K562 (cell line): ENCODE results near the gene PPIH. TPM values are rescaled to one million over a fixed set of nuclear protein-coding genes. Genes with fewer than 3 reads are reported as not detected.
A peak's percentile ranks its signal among the peaks of the same experiment; 100 is the strongest.

ENCODE experiments used
- CBX8 ChIP-seq: fragments of 200-600 bp; sonication (generic); IDR thresholded peaks from 2 replicates; pipeline ENCODE4 v1.6.1; 2012; ENCODE audit warnings: borderline replicate concordance, mixed run types, low read depth, mild to moderate bottlenecking, moderate library complexity, mixed read lengths, low read length, control low read depth, inconsistent platforms; ENCODE audit not compliant: poor library complexity, severe bottlenecking; ENCODE audit errors: extremely low read depth
- COPS2 ChIP-seq: fragments of 450-650 bp; conservative IDR thresholded peaks from 2 replicates; pipeline ENCODE4 v1.6.1; 2016; ENCODE audit warnings: mild to moderate bottlenecking, moderate library complexity
- CREM ChIP-seq: IDR thresholded peaks from 2 replicates; pipeline ENCODE4 v1.6.1; 2014; ENCODE audit warnings: antibody characterized with exemption, low read depth
- ELF2 ChIP-seq: fragments of 250-450 bp; sonication (Bioruptor Pico); IDR thresholded peaks from 2 replicates; pipeline ENCODE4 v1.5.0; 2021; ENCODE audit warnings: mild to moderate bottlenecking
- FOXK2 ChIP-seq, 2 experiments: fragments of 450-650 bp; IDR thresholded peaks in 1 of 2; conservative IDR thresholded peaks in 1 of 2; 2 replicates each; pipeline ENCODE4 v1.6.1; 2016; ENCODE audit warnings: low read depth in 2 of 2, mild to moderate bottlenecking in 1 of 2
- FOXP1 ChIP-seq: sonication (generic); formaldehyde crosslinking; IDR thresholded peaks from 2 replicates; pipeline ENCODE4 v1.8.0; 2022; ENCODE audit warnings: mild to moderate bottlenecking, missing genetic modification reagents
- MBD1 ChIP-seq: fragments of 250-450 bp; sonication (Bioruptor Pico); IDR thresholded peaks from 2 replicates; pipeline ENCODE4 v1.8.0; 2022; ENCODE audit warnings: inconsistent platforms
- NR2C1 ChIP-seq, 2 experiments: fragments of 450-650 bp; IDR thresholded peaks; 2 replicates each; pipeline ENCODE4 v1.6.1; 2017; ENCODE audit warnings: mild to moderate bottlenecking in 2 of 2, antibody characterized with exemption in 1 of 2, inconsistent platforms in 1 of 2, missing compliant biosample characterization in 1 of 2, missing genetic modification characterization in 1 of 2
- RBM15 ChIP-seq: fragments of 200-400 bp; formaldehyde crosslinking; IDR thresholded peaks from 2 replicates; pipeline ENCODE4 v1.6.1; 2018; ENCODE audit warnings: mild to moderate bottlenecking, low read length, moderate library complexity; ENCODE audit not compliant: insufficient read depth
- RFX1 ChIP-seq: fragments of 450-650 bp; IDR thresholded peaks from 2 replicates; pipeline ENCODE4 v1.6.1; 2016; ENCODE audit warnings: mild to moderate bottlenecking, moderate library complexity
- TCF7 ChIP-seq: sonication (generic); IDR thresholded peaks from 2 replicates; pipeline ENCODE4 v1.6.1; 2016; ENCODE audit warnings: antibody characterized with exemption, borderline replicate concordance
- ZBED1 ChIP-seq: IDR thresholded peaks from 2 replicates; pipeline ENCODE4 v1.6.1; 2014
- ZNF212 ChIP-seq: fragments of 450-650 bp; formaldehyde crosslinking; IDR thresholded peaks from 2 replicates; pipeline ENCODE4 v1.4.0; 2020; ENCODE audit warnings: mild to moderate bottlenecking
- ZNF384 ChIP-seq: IDR thresholded peaks from 2 replicates; pipeline ENCODE4 v1.6.1; 2012; ENCODE audit warnings: low read depth, low read length, improper control_type of control experiment
- ZNF518B ChIP-seq: fragments of 250-450 bp; sonication (Bioruptor Pico); IDR thresholded peaks from 2 replicates; pipeline ENCODE4 v1.5.0; 2021; ENCODE audit warnings: mild to moderate bottlenecking, moderate library complexity
- ZNF584 ChIP-seq: fragments of 200-800 bp; sonication (Bioruptor generic); IDR thresholded peaks from 2 replicates; pipeline ENCODE4 v1.6.1; 2016; ENCODE audit warnings: low read depth, mild to moderate bottlenecking, missing genetic modification characterization, missing compliant biosample characterization
- ZNF77 ChIP-seq: fragments of 250-450 bp; sonication (Bioruptor Pico); IDR thresholded peaks from 2 replicates; pipeline ENCODE4 v1.5.0; 2020
- polyA plus RNA-seq, 8 experiments: library from polyadenylated mRNA; depleted of rRNA in 4 of 8; stranded (reverse) in 5 of 8; unstranded in 3 of 8; fragments of >200 nt; fragmentation: Nextera tagmentation in 2 of 8; fragmentation: Illumina TruSeq in 1 of 8; extraction: Ambion mirVana in 2 of 8; extraction: Trizol in 1 of 8; gene quantifications; 2 replicates each; pipeline versions ENCODE4 v1.2.1 to v1.2.3, GENCODE V29; 2011 to 2014; ENCODE audit warnings: inconsistent platforms in 1 of 8, missing spikeins in 1 of 8
- total RNA-seq, 7 experiments: library from RNA; depleted of rRNA in 6 of 7; stranded (reverse); fragments of >200 nt in 6 of 7; fragmentation: Illumina TruSeq in 2 of 7; extraction: Trizol in 2 of 7; gene quantifications; 2 replicates each; pipeline versions ENCODE4 v1.2.1 to v1.2.3, GENCODE V29; 2011 to 2021; ENCODE audit warnings: low replicate concordance in 1 of 7
- TF ChIP-seq, protein P1 (sequence below): fragments of 250-450 bp; sonication (Bioruptor Pico); IDR thresholded peaks from 2 replicates; pipeline ENCODE4 v1.5.0; 2020; ENCODE audit warnings: mild to moderate bottlenecking, borderline replicate concordance
- TF ChIP-seq, protein P2 (sequence below): fragments of 450-650 bp; IDR thresholded peaks from 2 replicates; pipeline ENCODE4 v1.6.1; 2014; ENCODE audit warnings: low read depth, mild to moderate bottlenecking, moderate library complexity, borderline replicate concordance
- TF ChIP-seq, protein P3 (sequence below): fragments of 250-450 bp; sonication (Bioruptor Pico); IDR thresholded peaks from 2 replicates; pipeline ENCODE4 v1.8.0; 2021; ENCODE audit warnings: borderline replicate concordance, mild to moderate bottlenecking, moderate library complexity; ENCODE audit not compliant: poor library complexity, severe bottlenecking

PPIH gene
- total and polyA plus RNA-seq, 9 of the 15 experiments (the other 6 are each of a cell fraction or from before 2014, with no cell fraction given) = 197 to 470 (median 277) TPM

DNA sequence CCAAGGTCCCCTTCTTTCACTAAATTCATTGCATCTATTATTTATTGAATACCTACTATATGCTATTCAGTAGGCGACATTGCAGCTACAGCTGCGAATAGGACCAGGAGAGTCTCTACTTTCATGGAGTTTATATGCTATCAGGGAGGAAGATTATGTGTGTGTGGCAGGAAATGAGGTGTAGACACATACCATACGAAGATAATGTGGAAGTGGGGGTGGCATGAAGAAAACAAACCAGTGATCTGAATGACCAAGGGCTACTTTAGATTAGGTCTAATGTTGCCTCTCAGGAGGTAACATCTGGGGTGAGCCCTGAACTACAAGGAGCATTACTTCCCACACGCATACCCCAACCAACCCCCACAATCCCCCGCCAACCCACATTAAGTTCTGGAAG lies 1.0 kb upstream of the PPIH start (continued):
- TF ChIP-seq ZNF518B (no peak), ZBED1 (no peak), FOXP1 (CRISPR knock-in tag) (no peak), NR2C1 (IDR thresholded peaks at IDR 0.05) (peak; percentile 34; the same call in 1 of the 2 replicates), NR2C1 (tag; IDR thresholded peaks at IDR 0.05) (no peak), FOXK2 (conservative IDR thresholded peaks at IDR 0.05 in 1 of 2, IDR thresholded peaks at IDR 0.05 in 1 of 2; ENCODE audit: low read depth in 2 of 2) (no peak), TCF7 (no peak), RBM15 (no peak), MBD1 (CRISPR knock-in tag) (no peak), COPS2 (no peak), CREM (0 out of 2 replicates have a peak, but pooled peaks have one; percentile 38), CBX8 (no peak), ZNF212 (CRISPR knock-in tag) (no peak), ZNF384 (no peak), ELF2 (CRISPR knock-in tag) (no peak), ZNF584 (no peak), RFX1 (no peak), ZNF77 (CRISPR knock-in tag) (no peak)
- TF ChIP-seq, protein P1, sequence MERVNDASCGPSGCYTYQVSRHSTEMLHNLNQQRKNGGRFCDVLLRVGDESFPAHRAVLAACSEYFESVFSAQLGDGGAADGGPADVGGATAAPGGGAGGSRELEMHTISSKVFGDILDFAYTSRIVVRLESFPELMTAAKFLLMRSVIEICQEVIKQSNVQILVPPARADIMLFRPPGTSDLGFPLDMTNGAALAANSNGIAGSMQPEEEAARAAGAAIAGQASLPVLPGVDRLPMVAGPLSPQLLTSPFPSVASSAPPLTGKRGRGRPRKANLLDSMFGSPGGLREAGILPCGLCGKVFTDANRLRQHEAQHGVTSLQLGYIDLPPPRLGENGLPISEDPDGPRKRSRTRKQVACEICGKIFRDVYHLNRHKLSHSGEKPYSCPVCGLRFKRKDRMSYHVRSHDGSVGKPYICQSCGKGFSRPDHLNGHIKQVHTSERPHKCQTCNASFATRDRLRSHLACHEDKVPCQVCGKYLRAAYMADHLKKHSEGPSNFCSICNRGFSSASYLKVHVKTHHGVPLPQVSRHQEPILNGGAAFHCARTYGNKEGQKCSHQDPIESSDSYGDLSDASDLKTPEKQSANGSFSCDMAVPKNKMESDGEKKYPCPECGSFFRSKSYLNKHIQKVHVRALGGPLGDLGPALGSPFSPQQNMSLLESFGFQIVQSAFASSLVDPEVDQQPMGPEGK (CRISPR knock-in tag) = no peak
- TF ChIP-seq, protein P2, sequence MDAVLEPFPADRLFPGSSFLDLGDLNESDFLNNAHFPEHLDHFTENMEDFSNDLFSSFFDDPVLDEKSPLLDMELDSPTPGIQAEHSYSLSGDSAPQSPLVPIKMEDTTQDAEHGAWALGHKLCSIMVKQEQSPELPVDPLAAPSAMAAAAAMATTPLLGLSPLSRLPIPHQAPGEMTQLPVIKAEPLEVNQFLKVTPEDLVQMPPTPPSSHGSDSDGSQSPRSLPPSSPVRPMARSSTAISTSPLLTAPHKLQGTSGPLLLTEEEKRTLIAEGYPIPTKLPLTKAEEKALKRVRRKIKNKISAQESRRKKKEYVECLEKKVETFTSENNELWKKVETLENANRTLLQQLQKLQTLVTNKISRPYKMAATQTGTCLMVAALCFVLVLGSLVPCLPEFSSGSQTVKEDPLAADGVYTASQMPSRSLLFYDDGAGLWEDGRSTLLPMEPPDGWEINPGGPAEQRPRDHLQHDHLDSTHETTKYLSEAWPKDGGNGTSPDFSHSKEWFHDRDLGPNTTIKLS = no peak
- TF ChIP-seq, protein P3, sequence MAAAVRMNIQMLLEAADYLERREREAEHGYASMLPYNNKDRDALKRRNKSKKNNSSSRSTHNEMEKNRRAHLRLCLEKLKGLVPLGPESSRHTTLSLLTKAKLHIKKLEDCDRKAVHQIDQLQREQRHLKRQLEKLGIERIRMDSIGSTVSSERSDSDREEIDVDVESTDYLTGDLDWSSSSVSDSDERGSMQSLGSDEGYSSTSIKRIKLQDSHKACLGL (CRISPR knock-in tag) = no peak
